Measurements from ENCODE around the gene RIPOR3.
A peak's percentile ranks its signal among the peaks of the same experiment; 100 is the strongest.

- TF ChIP-seq CTCF (IDR thresholded peaks at IDR 0.05; ENCODE audit: low read length) (peak; percentile 56), EZH2 (IDR thresholded peaks at IDR 0.05; ENCODE audit: borderline replicate concordance, low read length) (no peak)
Observed at GRCh38 chr20:50569864-50570836, 121.2 kb downstream of the RIPOR3 start.
